KOPT-K1 (cell line): ENCODE data around the gene TUBD1.
"Not testable (repeated sequence)": the region's sequence is repeated elsewhere in the genome, so short reads cannot be mapped to it uniquely, and the experiment has no call there.

Source experiments
- H3K27ac ChIP-seq: fragments of 200-600 bp; sonication (generic); 2 replicates; pipeline ENCODE4 v1.5.1; 2016; ENCODE audit warnings: antibody characterized with exemption, mild to moderate bottlenecking, low read depth, low read length; ENCODE audit not compliant: poor library complexity, severe bottlenecking
- H3K36me3 ChIP-seq: fragments of 200-600 bp; sonication (generic); 2 replicates; pipeline ENCODE4 v1.5.1; 2017; ENCODE audit warnings: antibody characterized with exemption, mild to moderate bottlenecking, low read length, moderate library complexity; ENCODE audit not compliant: insufficient read depth
- H3K9me3 ChIP-seq: fragments of 200-600 bp; sonication (generic); 2 replicates; pipeline ENCODE4 v1.5.1; 2017; ENCODE audit warnings: antibody characterized with exemption, low read length, mild to moderate bottlenecking; ENCODE audit not compliant: insufficient read depth, poor library complexity, severe bottlenecking

The TUBD1 gene

DNA sequence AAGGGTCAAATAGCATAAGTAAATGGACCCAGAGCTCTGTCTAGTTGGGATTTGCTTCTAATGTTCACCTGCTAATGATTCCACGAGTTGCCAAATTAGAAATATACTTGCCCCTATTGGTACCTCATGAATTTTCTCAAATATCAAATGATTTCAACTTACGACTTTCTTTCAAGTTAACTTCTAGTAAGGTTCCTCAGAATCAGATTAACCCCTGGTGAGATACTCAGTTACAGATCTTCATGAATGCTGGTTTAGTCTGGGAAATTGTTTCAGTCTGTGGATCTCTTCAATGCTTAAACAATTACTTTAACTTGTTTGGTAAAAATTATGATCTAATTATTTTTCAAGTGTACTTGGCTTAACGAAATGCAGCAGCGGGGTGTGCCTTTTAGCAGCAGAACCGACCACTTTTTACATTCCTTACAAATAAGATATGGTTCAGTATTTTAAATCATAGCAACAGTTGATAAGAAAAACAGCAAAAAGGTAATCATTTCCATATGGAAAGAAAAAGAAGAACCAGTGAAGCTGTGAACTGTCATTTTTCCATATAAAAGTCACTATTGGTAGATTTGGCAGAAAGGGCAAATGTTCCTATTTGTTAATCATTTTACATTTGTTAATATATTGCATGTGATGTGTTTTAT, 34.5 kb downstream of the TUBD1 start:
- Histone ChIP-seq H3K36me3 (peaks cover 20% of the 10 kb centered on the region), H3K9me3 (no peaks in the 10 kb centered on the region), H3K27ac (no peak overlapping the region)

- Histone ChIP-seq H3K36me3 (peaks cover 11% of the 10 kb centered on the region), H3K27ac (no peak overlapping the region), H3K9me3 (no peaks in the 10 kb centered on the region)
Observed at GRCh38 chr17:59856859-59857794, 35.6 kb downstream of the TUBD1 start.

DNA sequence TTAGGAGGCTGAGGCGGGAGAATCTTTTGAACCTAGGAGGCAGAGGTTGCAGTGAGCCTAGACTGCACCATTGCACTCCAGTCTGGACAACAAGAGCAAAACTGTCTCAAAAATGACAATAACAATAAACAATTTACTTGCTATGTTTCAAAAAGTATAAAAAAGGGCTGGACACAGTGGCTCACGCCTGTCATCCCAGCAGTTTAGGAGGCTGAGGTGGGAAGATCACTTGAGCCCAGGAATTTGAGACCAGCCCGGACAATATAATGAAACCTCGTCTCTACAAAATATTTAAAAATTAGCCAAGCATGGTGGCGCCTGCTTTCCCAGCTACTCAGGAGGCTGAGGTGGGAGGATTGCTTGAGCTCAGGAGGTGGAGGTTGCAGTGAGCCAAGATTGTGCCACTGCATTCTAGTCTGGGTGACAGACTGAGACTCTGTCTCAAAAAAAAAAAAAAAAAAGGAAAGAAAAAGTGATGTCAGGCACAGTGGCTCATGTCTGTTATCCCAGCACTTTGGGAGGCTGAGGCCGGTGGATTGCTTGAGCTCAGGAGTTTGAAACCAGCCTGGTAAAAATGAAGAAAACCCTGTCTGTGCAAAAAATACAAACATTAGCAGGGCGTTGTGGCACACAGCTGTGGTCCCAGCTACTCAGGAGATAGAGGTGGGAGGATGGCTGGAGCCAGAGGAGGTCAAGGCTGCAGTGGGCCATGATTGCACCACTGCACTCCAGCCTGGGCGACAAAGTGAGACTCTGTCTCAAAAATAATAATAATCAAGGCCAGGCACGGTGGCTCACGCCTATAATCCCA, 38.6 kb downstream of the TUBD1 start:
- not testable (repeated sequence) for H3K36me3 ChIP-seq, H3K27ac ChIP-seq, H3K9me3 ChIP-seq

GRCh38 chr17:59853168-59853918, 39.4 kb downstream of the TUBD1 start:
- no peaks in the 10 kb centered on the region for H3K36me3 ChIP-seq

GRCh38 chr17:59852847-59853167, 39.9 kb downstream of the TUBD1 start:
- H3K27ac ChIP-seq, H3K9me3 ChIP-seq, H3K36me3 ChIP-seq: not testable (repeated sequence)

More at GRCh38 chr17:59853168-59853918, 39.4 kb downstream of the TUBD1 start:
- H3K27ac ChIP-seq: peak overlapping the region; percentile 24
- H3K9me3 ChIP-seq: no peaks in the 10 kb centered on the region

GRCh38 chr17:59851439-59852375, 41.0 kb downstream of the TUBD1 start:
- Histone ChIP-seq H3K27ac (no peak overlapping the region), H3K36me3 (no peaks in the 10 kb centered on the region), H3K9me3 (no peaks in the 10 kb centered on the region)

DNA sequence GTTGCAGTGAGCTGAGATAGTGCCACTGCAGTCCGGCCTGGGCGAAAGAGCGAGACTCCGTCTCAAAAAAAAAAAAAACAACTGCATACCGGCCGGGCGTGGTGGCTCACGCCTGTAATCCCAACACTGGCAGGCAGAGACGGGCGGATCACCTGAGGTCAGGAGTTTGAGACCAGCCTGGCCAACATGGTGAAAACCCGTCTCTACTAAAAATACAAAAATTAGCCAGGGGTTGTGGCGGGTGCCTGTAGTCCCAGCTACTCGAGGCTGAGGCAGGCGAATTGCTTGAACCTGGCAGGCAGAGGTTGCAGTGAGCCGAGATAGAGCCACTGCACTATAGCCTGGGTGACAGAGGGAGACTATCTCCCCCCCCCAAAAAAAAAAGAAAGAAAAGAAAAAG, 42.4 kb downstream of the TUBD1 start:
- H3K9me3 ChIP-seq, H3K36me3 ChIP-seq, H3K27ac ChIP-seq: not testable (repeated sequence)

- Histone ChIP-seq H3K9me3 (no peaks in the 10 kb centered on the region), H3K36me3 (no peaks in the 10 kb centered on the region), H3K27ac (no peak overlapping the region)
Observed at GRCh38 chr17:59848778-59849177, 44.0 kb downstream of the TUBD1 start.

DNA sequence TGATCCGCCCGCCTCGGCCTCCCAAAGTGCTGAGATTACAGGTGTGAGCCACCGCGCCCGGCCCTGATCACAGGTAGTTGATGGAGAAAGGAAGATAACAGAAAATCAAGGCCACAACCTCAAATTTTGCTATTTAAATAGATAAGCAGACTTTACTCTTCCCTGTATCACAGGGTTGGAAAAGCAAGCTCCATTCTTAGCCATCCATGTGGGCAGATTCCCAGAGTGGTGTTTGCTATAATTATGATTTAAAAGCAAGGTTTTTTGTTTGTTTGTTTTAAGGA, 44.4 kb downstream of the TUBD1 start:
- Histone ChIP-seq H3K9me3 (no peaks in the 10 kb centered on the region), H3K27ac (no peak overlapping the region), H3K36me3 (no peaks in the 10 kb centered on the region)

DNA sequence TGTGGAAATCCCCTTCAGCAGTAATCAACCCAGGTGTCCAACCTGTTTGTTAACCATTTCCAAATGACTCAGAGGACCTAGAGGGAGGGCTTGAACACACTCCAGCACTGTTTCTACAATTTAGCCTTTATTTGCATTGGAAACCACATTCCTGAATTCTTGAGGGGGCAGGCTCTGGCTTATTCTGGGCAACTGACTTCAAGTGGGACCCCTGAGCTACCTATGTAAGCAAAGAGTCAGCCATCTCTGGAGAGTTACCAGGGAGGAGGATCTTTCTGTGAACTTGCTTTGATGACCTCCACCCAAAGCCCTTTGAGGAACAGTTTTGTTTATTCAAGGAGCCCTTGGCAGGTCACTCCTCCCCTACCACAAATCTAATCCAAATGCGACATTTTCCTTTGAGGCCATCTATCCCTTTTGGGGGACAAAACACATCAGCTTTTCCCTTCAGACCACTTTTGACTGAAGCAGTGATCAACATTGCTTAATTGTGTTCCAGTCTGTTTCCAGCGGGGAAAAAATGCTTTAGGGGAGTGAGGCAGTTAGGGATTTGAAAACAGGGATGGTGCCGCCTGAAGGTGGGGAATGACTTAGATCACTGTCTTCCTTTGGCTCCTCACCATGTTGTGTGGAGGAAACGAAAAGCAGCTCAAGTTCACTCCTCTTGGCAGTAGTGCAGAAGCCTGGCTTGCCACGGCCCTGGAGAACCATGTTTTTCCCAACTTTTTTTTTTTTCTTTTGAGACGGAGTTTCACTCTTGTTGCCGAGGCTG, 46.2 kb downstream of the TUBD1 start:
- Histone ChIP-seq H3K27ac (no peak overlapping the region), H3K9me3 (no peaks in the 10 kb centered on the region), H3K36me3 (peaks cover 10% of the 10 kb centered on the region; the same call in 1 of the 2 replicates)

- Histone ChIP-seq H3K36me3 (peaks cover 15% of the 10 kb centered on the region), H3K9me3 (no peaks in the 10 kb centered on the region), H3K27ac (no peak overlapping the region)
Observed at GRCh38 chr17:59845595-59846393, 46.9 kb downstream of the TUBD1 start.

GRCh38 chr17:59844884-59845594, 47.7 kb downstream of the TUBD1 start:
- no peaks in the 10 kb centered on the region for H3K9me3 ChIP-seq
- H3K27ac ChIP-seq: no peak overlapping the region
- peaks cover 22% of the 10 kb centered on the region for H3K36me3 ChIP-seq
